A549 (cell line): Measurements from ENCODE around the gene KRT81. TPM values are rescaled to one million over a fixed set of nuclear protein-coding genes. Genes with fewer than 3 reads are reported as not detected.

Source experiments
- ATAC-seq, 2 experiments: fragments of 200-7000 bp in 1 of 2; fragments of >200 bp in 1 of 2; cut with Nextera tagmentation in 1 of 2; cut with Tn5 transposase in 1 of 2; 3 replicates each; pipeline versions ENCODE4 v1.8.0 to v1.9.1; 2018 to 2020; ENCODE audit warnings: mild to moderate bottlenecking in 1 of 2, moderate library complexity in 1 of 2
- CTCF ChIA-PET: fragments of 300-600 bp; sonication (Branson Sonifier 250); formaldehyde crosslinking; extraction: SDS; loops from one replicate; lab custom pipeline; 2021; ENCODE audit warnings: antibody characterized with exemption, inconsistent platforms; lab: Yijun Ruan, JAX
- POLR2A ChIA-PET: fragments of 350-600 bp; formaldehyde crosslinking; extraction: SDS; loops from one replicate; lab custom pipeline; 2021; ENCODE audit warnings: antibody characterized with exemption, inconsistent platforms; lab: Yijun Ruan, JAX
- DNase-seq, 2 experiments: peaks; one replicate each; pipeline versions ENCODE4 v3.0.0 to v3.0.0-alpha.2; 2011 to 2016; ENCODE audit warnings: low read depth in 1 of 2, low spot score in 1 of 2
- FAIRE-seq: peaks from 2 replicates; lab custom pipeline; 2011; peaks lifted over from hg19 to GRCh38; lab: Jason Lieb, UNC
- H3K27ac ChIP-seq, 2 experiments: fragments of >200 bp; sonication (Bioruptor Twin); formaldehyde crosslinking; 3 replicates each; pipeline ENCODE4 v1.5.1; 2016 to 2017
- H3K4me1 ChIP-seq: fragments of >200 bp; sonication (Bioruptor Twin); formaldehyde crosslinking; 3 replicates; pipeline ENCODE4 v1.6.1; 2016
- H3K4me2 ChIP-seq: fragments of >200 bp; sonication (Bioruptor Twin); formaldehyde crosslinking; 3 replicates; pipeline ENCODE4 v1.6.1; 2016
- H3K4me3 ChIP-seq: fragments of >200 bp; sonication (Bioruptor Twin); formaldehyde crosslinking; 3 replicates; pipeline ENCODE4 v1.5.1; 2016
- H3K9me3 ChIP-seq: fragments of >200 bp; sonication (Bioruptor Twin); formaldehyde crosslinking; 3 replicates; pipeline ENCODE4 v1.6.1; 2016
- BHLHE40 ChIP-seq: IDR thresholded peaks from 2 replicates; pipeline ENCODE4 v1.6.1; 2012; ENCODE audit warnings: low read depth, low read length, inconsistent platforms
- CBX2 ChIP-seq: fragments of 200-600 bp; sonication (generic); IDR thresholded peaks from 2 replicates; pipeline ENCODE4 v1.6.1; 2016; ENCODE audit warnings: low read depth, mild to moderate bottlenecking, borderline replicate concordance
- EHMT2 ChIP-seq: fragments of 200-600 bp; sonication (generic); IDR thresholded peaks from 2 replicates; pipeline ENCODE4 v1.6.1; 2016; ENCODE audit warnings: antibody characterized with exemption, low read depth, mild to moderate bottlenecking, moderate library complexity
- ELK1 ChIP-seq: fragments of 150-350 bp; IDR thresholded peaks from 2 replicates; pipeline ENCODE4 v1.6.1; 2014; ENCODE audit warnings: low read depth, mild to moderate bottlenecking, low read length
- EP300 ChIP-seq, 2 experiments: fragments of >200 bp; sonication (Bioruptor Twin); formaldehyde crosslinking; IDR thresholded peaks; 2 replicates in 1 of 2; 3 replicates in 1 of 2; pipeline ENCODE4 v1.6.1; 2016 to 2017
- FOSL2 ChIP-seq, 2 experiments: fragments of 450-650 bp in 1 of 2; fragments of >200 bp in 1 of 2; sonication (Bioruptor Twin) in 1 of 2; formaldehyde crosslinking; IDR thresholded peaks; 2 replicates each; pipeline versions ENCODE4 v1.5.0 to v1.6.1; 2016 to 2020; ENCODE audit warnings: mild to moderate bottlenecking in 1 of 2, moderate library complexity in 1 of 2
- FOXS1 ChIP-seq: fragments of 250-450 bp; sonication (Bioruptor Pico); IDR thresholded peaks from 2 replicates; pipeline ENCODE4 v1.5.0; 2020; ENCODE audit warnings: mild to moderate bottlenecking, moderate library complexity
- GATA3 ChIP-seq: IDR thresholded peaks from 2 replicates; pipeline ENCODE4 v1.6.1; 2012; ENCODE audit warnings: borderline replicate concordance
- HES2 ChIP-seq: fragments of >200 bp; sonication (Bioruptor Twin); formaldehyde crosslinking; IDR thresholded peaks from 2 replicates; pipeline ENCODE4 v1.6.1; 2016
- HMGXB4 ChIP-seq: fragments of 250-450 bp; sonication (Bioruptor Pico); IDR thresholded peaks from 2 replicates; pipeline ENCODE4 v1.5.0; 2021; ENCODE audit warnings: mild to moderate bottlenecking, moderate library complexity, borderline replicate concordance
- HOXB13 ChIP-seq: fragments of 250-450 bp; sonication (Bioruptor Pico); IDR thresholded peaks from 2 replicates; pipeline ENCODE4 v1.5.0; 2020; ENCODE audit warnings: low read depth, mild to moderate bottlenecking, moderate library complexity
- JUN ChIP-seq, 2 experiments: fragments of >200 bp; sonication (Bioruptor Twin); formaldehyde crosslinking; IDR thresholded peaks; 2 replicates in 1 of 2; 3 replicates in 1 of 2; pipeline ENCODE4 v1.6.1; 2016 to 2017
- KDM5A ChIP-seq: fragments of 200-600 bp; sonication (generic); IDR thresholded peaks from 2 replicates; pipeline ENCODE4 v1.6.1; 2016; ENCODE audit warnings: antibody characterized with exemption, mild to moderate bottlenecking
- MAFK ChIP-seq: fragments of 450-650 bp; IDR thresholded peaks from 2 replicates; pipeline ENCODE4 v1.6.1; 2014; ENCODE audit not compliant: partially characterized antibody
- MAZ ChIP-seq: fragments of 150-350 bp; IDR thresholded peaks from 2 replicates; pipeline ENCODE4 v1.6.1; 2014; ENCODE audit warnings: antibody characterized with exemption, low read depth, low read length, borderline replicate concordance
- NFE2L2 ChIP-seq: fragments of 150-350 bp; conservative IDR thresholded peaks from 2 replicates; pipeline ENCODE4 v1.6.1; 2014; ENCODE audit warnings: low read length
- NPAS2 ChIP-seq: fragments of 250-450 bp; sonication (Bioruptor Pico); IDR thresholded peaks from 2 replicates; pipeline ENCODE4 v1.8.0; 2022; ENCODE audit warnings: mild to moderate bottlenecking, moderate library complexity, borderline replicate concordance
- POLR2A ChIP-seq: IDR thresholded peaks from 2 replicates; pipeline ENCODE4 v1.6.1; 2012; ENCODE audit warnings: mild to moderate bottlenecking, low read length
- POLR2AphosphoS2 ChIP-seq: conservative IDR thresholded peaks from 2 replicates; pipeline ENCODE4 v1.6.1; 2012; ENCODE audit warnings: low read length, improper control_type of control experiment, inconsistent platforms
- RAD21 ChIP-seq, 2 experiments: fragments of >200 bp in 1 of 2; sonication (Bioruptor Twin) in 1 of 2; formaldehyde crosslinking in 1 of 2; IDR thresholded peaks in 1 of 2; conservative IDR thresholded peaks in 1 of 2; 2 replicates in 1 of 2; 3 replicates in 1 of 2; pipeline ENCODE4 v1.6.1; 2012 to 2018; ENCODE audit warnings: inconsistent platforms in 1 of 2
- RFX5 ChIP-seq: fragments of 450-650 bp; IDR thresholded peaks from 2 replicates; pipeline ENCODE4 v1.7.1; 2014; ENCODE audit warnings: antibody characterized with exemption, mild to moderate bottlenecking, moderate library complexity
- SMC3 ChIP-seq: fragments of >200 bp; sonication (Bioruptor Twin); formaldehyde crosslinking; IDR thresholded peaks from 3 replicates; pipeline ENCODE4 v1.6.1; 2018; ENCODE audit warnings: inconsistent platforms
- SREBF2 ChIP-seq: fragments of 450-650 bp; IDR thresholded peaks from 2 replicates; pipeline ENCODE4 v1.6.1; 2014; ENCODE audit warnings: mild to moderate bottlenecking, moderate library complexity
- USF2 ChIP-seq: fragments of 450-650 bp; IDR thresholded peaks from 2 replicates; pipeline ENCODE4 v1.6.1; 2014; ENCODE audit warnings: antibody characterized with exemption
- ZFP36 ChIP-seq: fragments of 450-650 bp; IDR thresholded peaks from 2 replicates; pipeline ENCODE4 v1.6.1; 2014; ENCODE audit warnings: borderline replicate concordance; ENCODE audit not compliant: partially characterized antibody
- ZNF302 ChIP-seq: fragments of 250-450 bp; sonication (Bioruptor Pico); IDR thresholded peaks from 2 replicates; pipeline ENCODE4 v1.9.0; 2021; ENCODE audit warnings: inconsistent platforms, mild to moderate bottlenecking, moderate library complexity
- ZSCAN20 ChIP-seq: fragments of 250-450 bp; sonication (Bioruptor Pico); IDR thresholded peaks from 2 replicates; pipeline ENCODE4 v1.8.0; 2022; ENCODE audit warnings: mild to moderate bottlenecking, moderate library complexity
- WGBS: methylation state at CpG from one replicate; pipeline ENCODE4 v1.1.6; 2017; ENCODE audit errors: missing lambda C conversion rate; 5-methylcytosine and 5-hydroxymethylcytosine counted together
- polyA plus RNA-seq, 4 experiments: library from polyadenylated mRNA; depleted of rRNA in 3 of 4; stranded (reverse); fragments of >200 nt; fragmentation: RNase III in 1 of 4; extraction: RNeasy Plus Mini Kit Qiagen cat#74134 plus additional on column Dnase treatment in 1 of 4; gene quantifications; 2 replicates in 3 of 4; 3 replicates in 1 of 4; pipeline ENCODE4 v1.2.3, GENCODE V29; 2011 to 2017

Gene KRT81
- polyA plus RNA-seq, 2 of the 4 experiments (the other 2 are of a cell fraction), result 1,799 to 3,643 TPM

GRCh38 chr12:52338241-52338960 lies 47.1 kb upstream of the KRT81 start (continued):
- no peak for TF ChIP-seq EHMT2

GRCh38 chr12:52337054-52337453 lies 45.7 kb upstream of the KRT81 start:
- 27% methylated on average over 1 of the region's 1 CpG for WGBS
- ChIA-PET POLR2A (no interaction called here), CTCF (interaction anchor here (1.1 to 3.0 kb wide), 9 partner anchors 10 to 548 kb away, joined by 3 to 27 read pairs (median 4); no protein-coding TSS in a partner anchor)
- FAIRE-seq, result no peak
- no peaks in the 10 kb centered on the region; the same call in 2 of the 3 replicates for H3K9me3 ChIP-seq
- H3K4me3 ChIP-seq, result no peak overlapping the region
- no peak for DNase-seq
- H3K4me1 ChIP-seq, result peaks cover 21% of the 10 kb centered on the region
- peak overlapping the region; percentile 3 to 54; a peak in 3 of 6 replicates for H3K27ac ChIP-seq
- no peak overlapping the region for H3K4me2 ChIP-seq
- no peak for ATAC-seq
- no peak for TF ChIP-seq HOXB13
- no peak for TF ChIP-seq KDM5A
- TF ChIP-seq JUN (IDR thresholded peaks at IDR 0.05), result no peak
- TF ChIP-seq ZFP36, result no peak
- TF ChIP-seq ZSCAN20 (CRISPR knock-in tag), result no peak
- TF ChIP-seq NFE2L2, result peak; percentile 66
- TF ChIP-seq EP300 (IDR thresholded peaks at IDR 0.05), result no peak
- no peak for TF ChIP-seq RFX5
- no peak for TF ChIP-seq NPAS2 (CRISPR knock-in tag)
- no peak for TF ChIP-seq BHLHE40
- TF ChIP-seq HMGXB4 (CRISPR knock-in tag), result no peak
- TF ChIP-seq POLR2AphosphoS2, result no peak
- TF ChIP-seq SREBF2, result no peak
- TF ChIP-seq FOSL2 (IDR thresholded peaks at IDR 0.05), result 0 out of 2 replicates have a peak, but pooled peaks have one; percentile 9
- TF ChIP-seq FOSL2 (CRISPR knock-in tag; IDR thresholded peaks at IDR 0.05), result peak; percentile 89
- no peak for TF ChIP-seq CBX2
- TF ChIP-seq POLR2A, result no peak
- TF ChIP-seq RAD21 (conservative IDR thresholded peaks at IDR 0.05 in 1 of 2, IDR thresholded peaks at IDR 0.05 in 1 of 2), result no peak
- TF ChIP-seq ELK1, result no peak
- TF ChIP-seq SMC3, result no peak
- peak; percentile 85 for TF ChIP-seq MAFK
- TF ChIP-seq FOXS1 (CRISPR knock-in tag), result no peak
- no peak for TF ChIP-seq HES2
- no peak for TF ChIP-seq MAZ
- TF ChIP-seq USF2, result no peak
- no peak for TF ChIP-seq ZNF302 (CRISPR knock-in tag)
- TF ChIP-seq GATA3, result no peak
